Fibroblast of peridontal ligament (primary cell): ENCODE measurements around the gene ARFGAP3.
"Not testable (repeated sequence)": the region's sequence is repeated elsewhere in the genome, so short reads cannot be mapped to it uniquely, and the experiment has no call there.

Experiments used
- DNase-seq: peaks from one replicate; pipeline ENCODE4 v3.0.0-alpha.2; 2010; ENCODE audit errors: extremely low read depth

ARFGAP3 gene

DNA sequence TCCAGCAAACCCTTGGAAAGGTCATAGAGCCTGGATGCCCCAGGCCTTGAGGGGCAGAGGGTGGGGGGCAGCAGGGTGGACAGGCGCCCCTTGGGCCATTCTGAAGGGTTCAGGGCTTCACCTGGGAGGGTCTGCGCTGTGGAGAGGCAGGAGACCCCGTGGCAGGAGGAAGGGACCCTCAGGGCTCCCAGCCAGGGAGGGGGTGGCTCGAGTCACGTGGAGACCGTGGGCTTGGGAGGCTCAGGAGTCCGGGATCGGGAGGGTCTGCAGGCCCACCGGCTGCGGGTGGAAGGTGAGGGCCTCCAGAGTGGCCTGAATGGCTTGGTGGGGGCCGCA is 87.9 kb downstream of the ARFGAP3 start:
- no peak for DNase-seq

- DNase-seq = no peak
Observed at GRCh38 chr22:42768385-42769035, 88.6 kb downstream of the ARFGAP3 start.

- no peak for DNase-seq
Observed at GRCh38 chr22:42766860-42767259, 90.2 kb downstream of the ARFGAP3 start.

GRCh38 chr22:42764895-42765363 is 92.1 kb downstream of the ARFGAP3 start:
- DNase-seq = no peak

DNA sequence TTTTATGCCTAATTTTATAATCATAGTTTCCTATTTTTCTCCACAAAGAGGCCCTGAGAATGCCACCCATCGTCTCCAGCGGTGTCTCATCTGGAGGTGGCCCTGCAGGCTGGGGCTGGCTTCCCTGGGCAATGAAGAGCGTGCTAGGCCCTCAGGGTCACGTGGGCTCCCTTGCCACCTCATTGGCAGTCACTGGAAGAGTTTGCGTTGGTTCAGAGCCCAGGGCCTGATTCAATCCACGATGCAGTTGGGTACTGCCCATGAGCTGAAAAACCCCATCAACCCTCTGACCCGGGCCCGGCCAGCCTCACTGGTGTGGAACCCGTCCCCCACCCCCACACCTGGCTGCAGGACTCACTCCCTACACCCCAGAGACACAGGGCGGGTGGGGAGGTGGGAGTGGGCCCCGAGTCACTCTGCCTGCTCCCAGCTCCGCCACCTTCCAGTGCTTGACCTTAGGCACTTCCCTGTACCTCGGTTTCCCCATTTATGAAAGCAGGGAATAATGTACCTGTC is 93.0 kb downstream of the ARFGAP3 start:
- no peak for DNase-seq

GRCh38 chr22:42760806-42761565 is 96.1 kb downstream of the ARFGAP3 start:
- DNase-seq = no peak

DNA sequence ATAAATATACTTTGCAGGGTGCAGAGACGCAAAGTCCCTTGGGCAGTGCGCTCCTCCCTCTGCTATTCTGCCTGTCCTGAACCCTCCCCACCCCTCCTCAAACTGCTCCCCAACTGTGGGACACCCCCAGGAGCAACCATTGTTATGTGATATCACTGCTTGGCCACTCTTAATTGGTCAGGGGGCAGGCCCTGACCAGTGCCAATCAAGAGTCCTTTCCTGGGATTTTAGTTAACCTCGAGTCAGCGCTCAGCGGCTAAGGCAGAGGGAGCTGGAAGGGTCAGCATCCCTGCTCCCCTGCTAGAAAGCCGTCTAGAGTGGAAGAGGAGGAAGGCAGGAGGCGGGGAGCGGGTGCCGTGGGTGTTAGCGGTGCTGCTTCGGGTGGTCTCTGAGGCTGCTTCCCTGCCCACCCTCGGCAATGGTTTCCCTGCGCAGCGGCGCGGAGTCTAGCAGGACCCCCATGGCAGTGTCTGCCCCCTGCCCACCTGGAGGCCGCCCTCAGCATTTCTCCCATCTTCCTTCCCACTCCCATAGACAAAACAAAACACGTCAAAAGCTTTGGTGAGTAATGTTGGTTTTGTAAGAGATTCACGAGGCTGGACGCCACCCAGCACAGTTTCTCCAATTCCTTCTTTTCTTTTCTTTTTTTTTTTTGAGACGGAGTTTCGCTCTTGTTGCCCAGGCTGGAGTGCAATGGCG is 98.0 kb downstream of the ARFGAP3 start:
- DNase-seq = peak; percentile 78

GRCh38 chr22:42755553-42755952 is 101.5 kb downstream of the ARFGAP3 start:
- peak; percentile 74 for DNase-seq

DNA sequence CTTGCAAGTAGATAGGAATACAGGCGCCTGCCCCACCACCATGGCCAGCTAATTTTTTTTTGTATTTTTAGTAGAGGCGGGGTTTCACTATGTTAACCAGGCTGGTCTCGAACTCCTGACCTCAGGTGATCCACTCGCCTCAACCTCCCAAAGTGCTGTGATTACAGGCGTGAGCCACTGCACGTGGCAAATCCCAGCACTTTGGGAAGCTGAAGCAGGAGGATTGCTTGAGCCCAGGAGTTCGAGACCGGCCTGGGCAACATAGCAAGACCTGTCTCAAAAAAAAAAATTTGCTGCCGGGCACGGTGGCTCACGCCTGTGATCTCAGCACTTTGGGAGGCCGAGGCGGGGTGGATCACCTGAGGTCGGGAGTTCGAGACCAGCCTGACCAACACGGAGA is 102.0 kb downstream of the ARFGAP3 start:
- DNase-seq = not testable (repeated sequence)

- peak; percentile 57 for DNase-seq
Observed at GRCh38 chr22:42754658-42755057, 102.4 kb downstream of the ARFGAP3 start.

GRCh38 chr22:42752912-42753311 is 104.2 kb downstream of the ARFGAP3 start:
- no peak for DNase-seq

- no peak for DNase-seq
Observed at GRCh38 chr22:42752230-42752746, 104.8 kb downstream of the ARFGAP3 start.

DNA sequence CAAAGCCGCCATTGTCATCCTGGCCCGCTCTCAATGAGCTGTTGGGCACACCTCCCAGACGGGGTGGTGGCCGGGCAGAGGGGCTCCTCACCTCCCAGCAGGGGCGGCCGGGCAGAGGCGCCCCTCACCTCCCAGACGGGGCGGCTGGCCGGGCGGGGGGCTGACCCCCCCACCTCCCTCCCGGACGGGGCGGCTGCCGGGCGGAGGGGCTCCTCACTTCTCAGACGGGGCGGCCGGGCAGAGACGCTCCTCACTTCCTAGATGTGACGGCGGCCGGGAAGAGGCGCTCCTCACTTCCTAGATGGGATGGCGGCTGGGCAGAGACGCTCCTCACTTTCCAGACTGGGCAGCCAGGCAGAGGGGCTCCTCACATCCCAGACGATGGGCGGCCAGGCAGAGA is 106.7 kb downstream of the ARFGAP3 start:
- not testable (repeated sequence) for DNase-seq

- peak; percentile 80 for DNase-seq
Observed at GRCh38 chr22:42747701-42748513, 109.2 kb downstream of the ARFGAP3 start.
